GM21390 (cell line): Measurements from ENCODE around the gene GSTA2.
"Not testable (repeated sequence)": the region's sequence is repeated elsewhere in the genome, so short reads cannot be mapped to it uniquely, and the experiment has no call there.

ENCODE experiments used
- ATAC-seq: cut with Tn5 transposase; IDR thresholded peaks from one replicate; pipeline ENCODE4 v1.9.1; 2021; ENCODE audit not compliant: unreplicated experiment

The GSTA2 gene

DNA sequence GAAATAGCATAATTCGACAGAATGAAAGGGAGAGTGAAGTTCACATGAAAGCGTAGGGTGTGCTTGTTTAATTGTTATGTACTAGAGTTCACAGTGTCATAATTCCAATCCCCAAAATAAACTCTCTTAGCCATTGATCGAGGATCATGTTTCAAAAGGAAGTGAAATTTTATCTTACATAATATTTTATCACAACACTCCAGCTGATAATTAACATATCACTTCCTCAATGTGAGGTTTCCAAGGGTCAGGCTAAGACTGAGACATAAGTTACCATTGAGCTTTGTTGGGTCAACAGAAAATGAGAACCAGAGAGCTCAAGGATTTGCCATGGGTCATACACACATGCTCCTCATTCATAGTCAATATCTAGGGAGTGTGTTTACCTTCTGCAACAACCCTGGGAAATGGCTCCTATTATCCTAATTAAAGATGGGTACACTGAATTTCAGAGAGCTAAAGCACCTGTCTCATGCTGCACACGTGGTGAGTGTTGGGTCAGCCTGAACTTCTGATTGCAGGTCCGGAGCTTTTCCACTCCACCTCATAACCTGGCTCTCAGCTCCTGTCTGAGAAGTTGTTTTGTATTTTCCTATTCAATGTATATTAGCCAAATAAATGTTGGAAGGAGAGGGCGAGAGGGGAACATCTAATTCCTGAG is 3.0 kb downstream of the GSTA2 start:
- no peak for ATAC-seq

DNA sequence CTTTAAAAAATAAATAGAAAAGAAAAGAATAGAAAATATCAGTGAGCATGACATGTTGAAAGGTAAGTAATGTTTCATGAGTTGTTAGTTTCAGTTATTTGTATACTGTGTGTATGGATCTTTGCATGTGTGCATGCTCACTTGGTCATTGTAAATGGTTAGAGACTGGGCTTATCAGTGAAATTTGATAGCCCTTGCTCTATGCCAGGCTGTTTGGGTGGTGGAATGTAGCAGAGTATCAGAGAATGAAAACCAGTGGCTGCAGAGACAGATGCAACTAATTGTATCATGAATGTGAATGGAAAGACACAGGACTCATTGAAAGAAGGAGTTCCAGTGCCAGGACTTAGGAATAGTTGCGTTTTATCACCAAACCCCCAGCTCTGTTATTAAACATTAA is 4.2 kb downstream of the GSTA2 start:
- no peak for ATAC-seq

GRCh38 chr6:52757651-52758338 is 5.5 kb downstream of the GSTA2 start:
- ATAC-seq = not testable (repeated sequence)

GRCh38 chr6:52754443-52754842 is 8.8 kb downstream of the GSTA2 start:
- no peak for ATAC-seq

- not testable (repeated sequence) for ATAC-seq
These were observed 10.1 kb downstream of the GSTA2 start for GRCh38 chr6:52753137-52753536.

DNA sequence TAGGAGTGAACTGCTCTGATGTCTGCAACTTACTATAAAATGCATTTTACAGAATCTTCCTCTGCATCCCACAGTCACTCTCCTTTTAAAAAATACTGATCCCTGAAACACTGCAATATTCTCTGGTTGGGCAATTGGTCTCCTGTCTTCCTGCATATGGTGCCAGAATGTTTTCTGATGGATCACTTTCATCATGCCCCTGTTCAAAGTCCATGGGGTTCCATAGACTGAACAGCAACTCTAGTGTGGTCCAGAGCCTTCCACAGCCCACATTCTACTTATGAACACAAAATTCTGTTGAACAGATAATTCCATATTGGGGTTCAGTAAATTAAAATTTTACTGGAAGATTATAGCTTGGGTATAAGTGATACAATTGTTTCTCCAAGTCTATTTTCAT is 11.0 kb downstream of the GSTA2 start:
- ATAC-seq = no peak

- ATAC-seq = no peak
These were observed 13.6 kb downstream of the GSTA2 start for GRCh38 chr6:52749556-52750152.

DNA sequence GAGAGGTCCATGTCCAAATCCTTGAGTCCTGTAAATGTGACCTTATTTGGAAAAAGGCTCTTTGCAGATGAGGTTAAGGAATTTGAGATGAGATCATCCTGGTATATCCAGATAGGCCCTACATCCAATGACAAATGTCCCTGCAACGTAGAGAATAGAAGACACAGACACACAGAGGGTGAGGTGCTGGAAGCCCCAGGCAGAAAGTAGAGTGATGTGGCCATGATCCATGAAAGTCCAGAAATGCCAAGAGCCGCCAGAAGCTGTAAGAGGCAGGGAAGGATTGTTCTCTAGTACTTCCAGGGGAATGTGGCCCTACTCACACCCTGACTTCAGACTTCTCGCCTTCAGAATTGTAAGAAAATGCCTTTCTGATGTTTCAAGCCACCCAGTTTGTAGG is 16.0 kb downstream of the GSTA2 start:
- not testable (repeated sequence) for ATAC-seq

- ATAC-seq = no peak
These were observed 17.1 kb downstream of the GSTA2 start for GRCh38 chr6:52746213-52746612.

- no peak for ATAC-seq
These were observed 17.5 kb downstream of the GSTA2 start for GRCh38 chr6:52745764-52746201.

- no peak for ATAC-seq
These were observed 21.4 kb downstream of the GSTA2 start for GRCh38 chr6:52741872-52742271.

DNA sequence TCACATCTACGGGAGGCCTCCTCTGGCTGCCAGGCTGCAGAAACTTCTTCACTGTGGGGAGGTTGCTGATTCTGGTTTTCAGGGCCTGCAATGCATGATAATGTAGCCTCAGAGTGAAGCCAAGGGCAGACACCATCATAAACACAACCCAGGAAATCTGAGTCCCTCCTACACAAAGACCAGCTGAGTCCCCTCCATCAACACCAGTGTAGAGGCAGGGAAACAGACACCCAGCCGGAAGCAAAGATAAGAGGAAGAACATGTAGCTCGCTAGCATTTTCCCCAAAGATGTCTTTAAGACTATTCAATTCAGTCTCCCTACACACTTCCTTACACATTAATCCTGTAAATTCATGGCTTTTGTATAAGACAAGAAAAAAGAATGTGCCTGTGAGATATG is 23.6 kb downstream of the GSTA2 start:
- no peak for ATAC-seq

DNA sequence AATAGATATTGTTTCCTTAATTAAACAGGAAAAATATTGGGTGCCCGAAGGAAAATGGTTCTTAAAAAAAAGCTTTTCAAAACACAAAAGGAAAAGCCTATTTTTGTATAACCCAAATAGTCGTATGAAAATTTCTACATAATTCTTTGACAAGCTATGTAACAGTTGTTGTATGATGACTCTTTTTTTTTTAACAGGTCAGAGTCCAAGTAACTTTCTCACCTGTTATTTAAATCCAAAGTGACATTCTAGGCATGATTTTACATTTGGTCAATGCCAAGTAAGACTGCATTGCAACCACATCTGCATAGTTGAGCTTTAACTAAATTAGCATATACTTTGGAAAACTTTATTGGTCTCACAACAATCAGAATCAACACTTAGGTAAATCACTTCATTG is 24.1 kb downstream of the GSTA2 start:
- ATAC-seq = no peak

DNA sequence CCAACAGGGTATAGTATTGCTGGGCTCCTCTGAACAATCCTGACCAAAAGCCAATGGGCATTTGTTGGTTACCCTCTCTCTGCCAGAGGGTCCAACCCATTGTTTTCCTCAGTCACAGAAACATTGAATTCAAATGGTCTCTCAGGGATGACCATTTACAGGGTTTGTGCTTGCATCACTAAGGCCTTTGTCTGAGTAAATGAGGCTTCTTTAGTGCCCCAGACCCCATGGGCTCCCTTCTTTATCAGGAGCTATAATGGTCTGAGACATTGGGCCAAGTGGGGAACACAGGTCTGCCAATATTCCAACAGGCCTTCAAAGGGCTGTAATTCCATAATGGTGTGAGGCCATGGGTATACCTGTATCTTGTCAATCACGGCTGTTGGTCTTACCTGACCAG is 27.1 kb downstream of the GSTA2 start:
- ATAC-seq = no peak

- ATAC-seq = no peak
These were observed 28.2 kb downstream of the GSTA2 start for GRCh38 chr6:52735071-52735470.

DNA sequence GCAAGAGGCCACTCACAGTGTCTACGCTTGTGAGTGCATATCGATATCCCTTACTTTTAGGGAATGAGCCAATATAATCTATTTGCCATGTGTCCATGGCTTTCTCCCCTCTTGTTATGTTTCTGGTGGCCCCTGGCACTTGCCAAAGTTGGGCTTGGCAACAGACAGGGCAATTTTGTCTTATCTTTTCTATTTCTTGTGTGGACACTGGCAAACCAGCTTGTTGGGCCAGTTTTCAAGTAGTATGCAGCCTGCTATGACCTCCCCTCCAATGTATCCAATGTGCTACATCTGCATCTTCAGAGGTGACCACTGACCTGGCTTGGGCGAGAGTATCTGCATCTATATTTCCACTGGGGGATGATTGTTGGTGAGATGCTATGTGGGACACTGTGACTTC is 29.2 kb downstream of the GSTA2 start:
- ATAC-seq = no peak

DNA sequence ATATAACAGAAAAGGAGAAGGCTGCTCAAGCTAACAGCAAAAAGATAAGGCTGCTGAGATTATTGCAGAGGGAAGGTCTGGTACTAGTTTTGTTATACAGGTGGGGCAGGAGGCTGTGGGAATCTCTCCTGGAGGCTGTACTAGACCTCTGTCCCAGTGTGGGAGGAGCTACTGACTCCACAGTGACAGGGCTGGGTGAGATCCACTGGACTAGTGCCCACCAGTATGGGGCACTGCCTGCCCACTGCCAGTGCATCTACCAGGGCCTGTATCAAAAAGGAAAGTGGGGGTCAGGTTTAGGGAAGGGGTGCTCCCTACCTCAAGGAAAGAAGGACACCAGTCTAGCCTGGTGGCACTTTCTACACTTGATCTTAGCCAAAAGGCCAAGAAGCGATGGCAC is 30.1 kb downstream of the GSTA2 start:
- ATAC-seq = no peak

DNA sequence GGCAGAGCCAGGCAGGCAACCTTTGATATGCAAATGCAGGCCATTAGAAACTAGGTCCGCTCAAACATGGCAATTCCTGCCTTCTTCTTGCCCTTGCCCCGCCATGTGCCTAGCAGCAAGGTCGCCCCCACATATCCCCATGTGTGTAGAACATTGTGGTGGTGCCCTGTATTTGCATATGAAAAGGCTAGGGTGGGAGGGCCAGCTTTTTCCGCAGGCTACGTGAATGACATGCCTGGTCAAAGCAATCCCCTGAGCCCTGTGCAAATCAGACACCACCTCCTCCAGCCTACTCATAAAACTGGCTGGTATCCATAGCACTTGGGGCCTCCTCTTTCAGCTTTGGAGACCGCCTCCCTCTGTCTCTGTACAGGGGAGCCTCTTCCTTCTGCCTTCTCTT is 31.6 kb downstream of the GSTA2 start:
- no peak for ATAC-seq

GRCh38 chr6:52729576-52729975 is 33.7 kb downstream of the GSTA2 start:
- no peak for ATAC-seq

DNA sequence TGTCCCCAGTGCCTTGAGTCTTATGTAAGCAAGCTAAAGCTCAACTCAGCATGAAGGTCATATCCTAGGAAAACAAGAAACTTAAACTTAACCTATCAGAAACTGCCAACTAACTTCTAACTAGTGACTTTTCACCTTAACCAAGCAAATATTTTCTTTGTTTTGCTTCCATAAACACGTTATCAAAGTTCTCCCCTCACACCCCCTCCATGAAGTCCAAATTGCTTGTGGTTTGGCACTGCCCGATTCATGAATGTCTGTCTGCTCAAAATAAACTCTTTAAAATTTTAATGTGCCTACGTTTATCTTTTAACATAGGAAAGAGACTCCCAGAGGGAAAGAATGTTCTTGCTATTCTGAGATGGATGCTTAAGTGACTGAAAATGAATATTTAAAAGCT is 34.9 kb downstream of the GSTA2 start:
- ATAC-seq = no peak

- no peak for ATAC-seq
These were observed 35.4 kb downstream of the GSTA2 start for GRCh38 chr6:52727908-52728307.

- no peak for ATAC-seq
These were observed 36.3 kb downstream of the GSTA2 start for GRCh38 chr6:52726741-52727535.
